PC-3 (cell line): ENCODE measurements around the gene ATP10A. TPM values are rescaled to one million over a fixed set of nuclear protein-coding genes. Genes with fewer than 3 reads are reported as not detected.

Source experiments
- ATAC-seq: fragments of 200-7000 bp; cut with Tn5 transposase; 2 replicates; pipeline ENCODE4 v1.9.1; 2020; ENCODE audit warnings: mild to moderate bottlenecking, moderate library complexity
- BruUV-seq: library from RNA; stranded (reverse); fragments of 400-500 nt; replicated peaks from 2 replicates; lab custom pipeline; 2021; lab: Mats Ljungman, UMichigan
- CTCF ChIA-PET: fragments of 300-600 bp; sonication (Branson Sonifier 250); formaldehyde crosslinking; loops from one replicate; lab custom pipeline; 2022; ENCODE audit warnings: antibody characterized with exemption; lab: Charles Lee
- POLR2A ChIA-PET: fragments of 300-600 bp; sonication (Branson Sonifier 250); formaldehyde crosslinking; loops from one replicate; lab custom pipeline; 2022; ENCODE audit warnings: antibody characterized with exemption; ENCODE audit not compliant: unreplicated experiment; lab: Charles Lee
- DNase-seq: peaks from one replicate; pipeline ENCODE4 v3.0.0-alpha.2; 2015
- H2AFZ ChIP-seq: fragments of 300-600 bp; sonication (generic); 2 replicates; pipeline ENCODE4 v1.6.0; 2016; ENCODE audit warnings: antibody characterized with exemption, low read length
- H3F3A ChIP-seq: fragments of 300-600 bp; sonication (generic); one replicate; pipeline ENCODE4 v1.6.0; 2017; ENCODE audit warnings: antibody characterized with exemption, low read length, control low read depth, mild to moderate bottlenecking; ENCODE audit not compliant: unreplicated experiment
- H3K27ac ChIP-seq: fragments of 300-600 bp; sonication (generic); 2 replicates; pipeline ENCODE4 v1.5.1; 2016; ENCODE audit warnings: mild to moderate bottlenecking, low read length
- H3K27me3 ChIP-seq: fragments of 300-600 bp; sonication (generic); 2 replicates; pipeline ENCODE4 v1.6.1; 2016; ENCODE audit warnings: low read length, mixed read lengths
- H3K36me3 ChIP-seq: fragments of 300-600 bp; sonication (generic); 2 replicates; pipeline ENCODE4 v1.6.1; 2016; ENCODE audit warnings: low read depth, mixed run types, low read length, mixed read lengths
- H3K4me1 ChIP-seq: fragments of 300-600 bp; sonication (generic); 2 replicates; pipeline ENCODE4 v1.5.1; 2016; ENCODE audit warnings: low read length; ENCODE audit not compliant: insufficient read depth
- H3K4me2 ChIP-seq: fragments of 300-600 bp; sonication (generic); 2 replicates; pipeline ENCODE4 v1.6.0; 2016; ENCODE audit warnings: low read length
- H3K4me3 ChIP-seq: fragments of 300-600 bp; sonication (generic); 2 replicates; pipeline ENCODE4 v1.5.1; 2016; ENCODE audit warnings: mild to moderate bottlenecking, low read length, mixed read lengths
- H3K79me2 ChIP-seq: fragments of 300-600 bp; sonication (generic); 2 replicates; pipeline ENCODE4 v1.6.1; 2017; ENCODE audit warnings: low read length, mixed read lengths
- H3K9ac ChIP-seq: fragments of 300-600 bp; sonication (generic); 2 replicates; pipeline ENCODE4 v1.6.0; 2016; ENCODE audit warnings: mild to moderate bottlenecking, low read length
- H3K9me2 ChIP-seq: fragments of 300-600 bp; sonication (generic); replicated peaks from 2 replicates; pipeline ENCODE4 v1.6.1; 2016; ENCODE audit warnings: mixed run types, low read length, mixed read lengths
- H3K9me3 ChIP-seq: fragments of 300-600 bp; sonication (generic); 2 replicates; pipeline ENCODE4 v1.6.1; 2016; ENCODE audit warnings: low read length, mixed read lengths
- H4K20me1 ChIP-seq: fragments of 300-600 bp; sonication (generic); 2 replicates; pipeline ENCODE4 v1.6.1; 2016; ENCODE audit warnings: low read length, mixed read lengths
- CTCF ChIP-seq: fragments of 300-600 bp; sonication (generic); conservative IDR thresholded peaks from 2 replicates; pipeline ENCODE4 v1.5.1; 2017; ENCODE audit warnings: antibody characterized with exemption, low read depth, mild to moderate bottlenecking, low read length
- EZH2 ChIP-seq: fragments of 300-600 bp; sonication (generic); IDR thresholded peaks from one replicate; pipeline ENCODE4 v1.6.1; 2017; ENCODE audit warnings: antibody characterized with exemption, mild to moderate bottlenecking, low read length; ENCODE audit not compliant: unreplicated experiment
- EZH2phosphoT487 ChIP-seq: fragments of 300-600 bp; sonication (generic); IDR thresholded peaks from 2 replicates; pipeline ENCODE4 v1.6.1; 2018; ENCODE audit warnings: mild to moderate bottlenecking, antibody characterized with exemption, low read length, borderline replicate concordance
- intact Hi-C: fragments of 100-400 bp; cut with micrococcal nuclease; formaldehyde crosslinking; loops from 2 replicates; pipeline ENCODE4 v1.9.0; 2023
- total RNA-seq: library from RNA; depleted of rRNA; stranded (reverse); fragments of >200 nt; gene quantifications from 2 replicates; pipeline ENCODE4 v1.2.3, GENCODE V29; 2014

ATP10A gene
- total RNA-seq, 1 experiment from 2014 or later, result 2.6 TPM

GRCh38 chr15:25700916-25701315, 162.2 kb downstream of the ATP10A start:
- Histone ChIP-seq H3K4me3 (no peak overlapping the region), H3K4me2 (no peak overlapping the region), H3K36me3 (no peaks in the 10 kb centered on the region), H3K9me3 (no peaks in the 10 kb centered on the region), H2AFZ (no peak overlapping the region), H3K27me3 (no peaks in the 10 kb centered on the region), H3K9ac (no peak overlapping the region), H3K27ac (no peak overlapping the region), H3K9me2 (no peaks in the 10 kb centered on the region), H3F3A (no peaks in the 10 kb centered on the region), H3K79me2 (no peaks in the 10 kb centered on the region), H4K20me1 (no peaks in the 10 kb centered on the region), H3K4me1 (no peaks in the 10 kb centered on the region)
- ATAC-seq, result no peak
- DNase-seq, result no peak
- BruUV-seq, result no TSS peak
- intact Hi-C loops, result no loop called here
- TF ChIP-seq EZH2 (no peak), EZH2phosphoT487 (no peak), CTCF (no peak)
- ChIA-PET POLR2A (no interaction called here), CTCF (no interaction called here)

GRCh38 chr15:25697586-25697985, 165.5 kb downstream of the ATP10A start:
- DNase-seq (no peak), ATAC-seq (no peak)
- no peak overlapping the region for H3K4me2 ChIP-seq
- H3K9me3 ChIP-seq, result no peaks in the 10 kb centered on the region
- intact Hi-C loops, result no loop called here
- no peaks in the 10 kb centered on the region for H3F3A ChIP-seq
- no peak overlapping the region for H3K9ac ChIP-seq
- TF ChIP-seq CTCF (no peak), EZH2 (no peak)
- no peaks in the 10 kb centered on the region for H3K27me3 ChIP-seq
- no peaks in the 10 kb centered on the region for H3K9me2 ChIP-seq
- H3K36me3 ChIP-seq, result no peaks in the 10 kb centered on the region
- no peaks in the 10 kb centered on the region for H3K79me2 ChIP-seq
- ChIA-PET POLR2A (no interaction called here), CTCF (no interaction called here)
- H3K4me1 ChIP-seq, result no peaks in the 10 kb centered on the region
- H3K27ac ChIP-seq, result no peak overlapping the region
- no peak overlapping the region for H2AFZ ChIP-seq
- H4K20me1 ChIP-seq, result no peaks in the 10 kb centered on the region
- H3K4me3 ChIP-seq, result no peak overlapping the region
- no TSS peak for BruUV-seq

GRCh38 chr15:25695875-25696760, 167.0 kb downstream of the ATP10A start:
- no peak overlapping the region for H3K4me2 ChIP-seq
- no peaks in the 10 kb centered on the region for H3K79me2 ChIP-seq
- no peaks in the 10 kb centered on the region for H3K36me3 ChIP-seq
- H2AFZ ChIP-seq, result no peak overlapping the region
- H3K27me3 ChIP-seq, result no peaks in the 10 kb centered on the region
- no peak for TF ChIP-seq EZH2
- TF ChIP-seq EZH2phosphoT487, result no peak
- no peak for TF ChIP-seq CTCF
- no peak overlapping the region for H3K9ac ChIP-seq
- DNase-seq, result no peak
- POLR2A ChIA-PET, result no interaction called here
- BruUV-seq, result no TSS peak
- H3F3A ChIP-seq, result no peaks in the 10 kb centered on the region
- no peak overlapping the region for H3K4me3 ChIP-seq
- H3K9me2 ChIP-seq, result no peaks in the 10 kb centered on the region
- ATAC-seq, result no peak
- intact Hi-C loops, result no loop called here
- H3K4me1 ChIP-seq, result 0 out of 2 replicates have a peak, but pooled peaks cover under 1% of the 10 kb centered on the region
- H3K9me3 ChIP-seq, result no peaks in the 10 kb centered on the region
- H4K20me1 ChIP-seq, result no peaks in the 10 kb centered on the region
- H3K27ac ChIP-seq, result no peak overlapping the region
- CTCF ChIA-PET, result no interaction called here
